G401 (cell line): ENCODE results near the gene PGD. TPM values are rescaled to one million over a fixed set of nuclear protein-coding genes. Genes with fewer than 3 reads are reported as not detected.
A peak's percentile ranks its signal among the peaks of the same experiment; 100 is the strongest.
"Not testable (repeated sequence)": the region's sequence is repeated elsewhere in the genome, so short reads cannot be mapped to it uniquely, and the experiment has no call there.

Experiments
- DNase-seq: peaks from one replicate; pipeline ENCODE4 v3.0.0-alpha.2; 2015; ENCODE audit warnings: low spot score
- in situ Hi-C: cut with HindIII; loops from 2 replicates; pipeline ENCODE4 v1.10.0; 2016; ENCODE audit warnings: low sequenced_read_pairs, mixed read lengths
- total RNA-seq: library from RNA; depleted of rRNA; stranded (reverse); fragments of >200 nt; shearing (Covaris generic); gene quantifications from 2 replicates; pipeline ENCODE4 v1.2.3, GENCODE V29; 2014

Gene PGD
- total RNA-seq, 1 experiment from 2014 or later = 357 TPM

DNA sequence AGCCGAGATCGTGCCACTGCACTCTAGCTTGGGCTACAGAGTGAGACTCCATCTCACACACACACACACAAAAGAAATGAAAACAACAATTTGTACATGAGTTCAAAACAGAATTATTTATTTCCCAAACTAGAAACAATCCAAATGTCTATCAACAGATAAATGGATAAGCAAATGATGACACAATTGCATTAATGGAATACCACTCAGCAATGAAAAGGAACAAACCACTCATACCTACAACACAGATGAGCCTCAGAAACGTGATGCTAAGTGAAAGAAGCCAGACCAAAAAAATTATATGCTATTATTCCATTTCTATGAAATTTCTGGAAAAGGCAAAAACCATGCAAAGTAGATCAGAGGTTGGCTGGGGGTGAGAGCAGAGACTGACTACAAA, 2.0 kb upstream of the PGD start:
- DNase-seq = no peak
- in situ Hi-C loops = no loop called here

DNA sequence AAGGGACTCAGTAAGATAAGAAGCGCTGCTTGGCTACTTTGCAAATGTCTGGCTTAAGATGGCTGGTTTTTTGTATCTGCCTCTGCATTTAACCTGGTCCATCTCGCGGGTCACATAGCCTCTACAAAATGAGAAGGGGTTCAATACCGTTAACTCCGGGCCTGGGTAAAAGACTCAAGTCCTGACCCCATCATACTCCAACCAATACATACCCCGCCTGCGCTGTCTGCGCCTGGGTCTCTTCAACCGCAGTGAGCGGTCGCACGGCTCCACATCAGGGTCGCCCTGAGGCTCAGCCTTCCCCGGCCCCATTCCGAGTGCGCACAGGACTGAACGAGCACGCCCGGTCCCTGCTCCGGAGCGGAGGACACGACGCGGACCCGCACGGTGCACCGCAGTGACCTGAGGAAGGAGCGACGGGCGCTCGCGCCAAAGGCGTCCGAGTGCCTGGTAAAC, 558 bp upstream of the PGD start:
- no peak for DNase-seq
- in situ Hi-C loops = no loop called here

DNA sequence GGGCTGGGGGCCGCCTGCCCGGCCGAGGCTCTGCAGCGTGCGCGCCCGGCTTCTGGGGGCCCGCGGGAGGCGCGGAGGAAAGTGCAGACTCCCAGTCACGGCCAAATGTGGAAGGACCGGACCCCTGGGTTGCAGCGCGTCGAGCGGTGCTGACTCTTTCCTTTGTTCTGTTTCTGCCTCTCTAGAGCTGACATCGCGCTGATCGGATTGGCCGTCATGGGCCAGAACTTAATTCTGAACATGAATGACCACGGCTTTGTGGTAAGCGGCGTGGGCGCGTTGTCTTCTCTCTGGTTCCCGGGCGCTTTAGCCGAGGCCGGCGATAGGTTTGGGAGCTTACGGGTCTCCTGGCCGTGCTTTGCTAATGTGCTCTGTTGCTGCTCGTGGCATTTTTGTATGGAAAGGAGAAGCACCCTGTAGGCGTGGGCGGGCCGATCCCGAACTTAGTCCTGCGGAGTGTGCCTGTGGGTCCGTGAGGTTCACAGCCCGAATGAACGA, 629 bp downstream of the PGD start:
- in situ Hi-C loops = no loop called here
- DNase-seq = peak; percentile 50

GRCh38 chr1:10400013-10400412, 1.1 kb downstream of the PGD start:
- DNase-seq = no peak
- in situ Hi-C loops = no loop called here

GRCh38 chr1:10401281-10401680, 2.4 kb downstream of the PGD start:
- no peak for DNase-seq
- in situ Hi-C loops = no loop called here

DNA sequence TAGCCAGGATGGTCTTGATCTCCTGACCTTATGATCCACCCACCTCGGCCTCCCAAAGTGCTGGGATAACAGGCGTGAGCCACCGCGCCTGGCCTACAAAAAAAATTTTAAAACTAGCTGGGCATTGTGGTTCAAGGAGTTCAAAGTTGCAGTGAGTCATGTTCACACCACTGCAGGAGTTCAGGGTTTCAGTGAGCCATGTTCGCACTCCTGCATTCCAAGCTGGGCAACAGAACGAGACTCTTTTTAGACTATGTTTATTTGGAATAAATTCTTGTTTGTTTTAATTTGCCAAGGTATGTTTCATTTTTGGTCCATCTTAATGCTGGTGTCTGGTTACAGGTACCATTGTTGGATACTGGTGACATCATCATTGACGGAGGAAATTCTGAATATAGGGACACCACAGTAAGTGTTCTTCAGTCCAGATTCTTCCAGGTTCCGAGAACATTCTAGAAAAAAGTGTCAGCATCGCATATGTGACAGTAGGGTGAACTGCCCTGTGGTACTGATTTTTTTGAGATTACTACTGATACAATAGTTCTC, 3.9 kb downstream of the PGD start:
- no peak for DNase-seq
- in situ Hi-C loops = no loop called here

GRCh38 chr1:10407201-10407600, 8.3 kb downstream of the PGD start:
- in situ Hi-C loops = no loop called here
- DNase-seq = no peak

DNA sequence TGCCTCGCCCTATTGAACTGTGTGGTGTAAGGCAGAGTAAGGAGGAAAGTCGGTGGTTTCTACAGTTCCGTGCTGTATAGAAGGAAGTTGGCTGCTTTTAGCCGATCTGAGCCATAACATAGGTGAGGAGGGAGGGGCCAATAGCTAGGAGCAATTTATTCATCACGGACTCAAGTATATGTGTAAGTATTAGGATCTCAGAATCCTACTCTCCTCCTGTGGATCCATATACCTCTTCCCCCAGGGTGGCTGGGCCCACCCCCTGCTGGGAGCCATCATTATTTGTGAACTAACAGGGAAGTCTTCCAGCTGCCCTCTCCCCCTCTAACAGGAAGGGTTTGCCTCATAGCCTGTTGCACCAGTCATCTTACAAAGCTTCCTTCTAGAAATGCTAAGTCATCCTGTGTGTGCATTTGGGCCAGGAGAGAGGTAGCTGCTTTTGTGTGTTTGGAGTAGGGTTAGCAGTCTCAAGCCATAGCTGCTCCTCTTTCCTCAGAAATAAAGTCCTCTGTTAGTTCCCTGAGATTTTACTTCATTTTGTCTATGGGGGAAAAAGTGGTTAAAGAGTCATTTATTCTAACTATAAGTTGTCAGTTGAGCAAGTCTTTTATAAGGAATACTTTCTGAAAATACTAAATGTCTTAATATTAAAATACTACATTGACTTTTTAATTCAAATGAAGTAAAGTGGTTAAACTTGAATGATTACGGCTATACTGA, 16.5 kb downstream of the PGD start:
- in situ Hi-C loops = no loop called here

GRCh38 chr1:10415967-10416366, 17.1 kb downstream of the PGD start:
- DNase-seq, in situ Hi-C loops: not testable (repeated sequence)

More for the DNA sequence above, 16.5 kb downstream of the PGD start:
- no peak for DNase-seq

DNA sequence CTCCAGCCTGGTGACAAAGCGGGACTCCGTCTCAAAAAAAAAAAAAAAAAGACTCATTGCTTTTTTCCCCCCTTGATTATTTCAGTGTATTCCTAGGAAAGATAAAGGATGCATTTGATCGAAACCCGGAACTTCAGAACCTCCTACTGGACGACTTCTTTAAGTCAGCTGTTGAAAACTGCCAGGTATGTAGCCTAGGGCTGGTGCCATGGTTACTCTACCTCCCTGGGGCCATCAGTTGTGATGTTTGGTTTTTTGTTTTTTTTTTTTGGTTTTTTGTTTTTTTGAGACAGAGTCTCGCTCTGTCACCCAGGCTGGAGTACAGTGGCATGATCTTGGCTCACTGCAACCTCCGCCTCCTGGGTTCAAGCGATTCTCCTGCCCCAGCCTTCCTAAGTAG, 19.9 kb downstream of the PGD start:
- in situ Hi-C loops, DNase-seq: not testable (repeated sequence)

DNA sequence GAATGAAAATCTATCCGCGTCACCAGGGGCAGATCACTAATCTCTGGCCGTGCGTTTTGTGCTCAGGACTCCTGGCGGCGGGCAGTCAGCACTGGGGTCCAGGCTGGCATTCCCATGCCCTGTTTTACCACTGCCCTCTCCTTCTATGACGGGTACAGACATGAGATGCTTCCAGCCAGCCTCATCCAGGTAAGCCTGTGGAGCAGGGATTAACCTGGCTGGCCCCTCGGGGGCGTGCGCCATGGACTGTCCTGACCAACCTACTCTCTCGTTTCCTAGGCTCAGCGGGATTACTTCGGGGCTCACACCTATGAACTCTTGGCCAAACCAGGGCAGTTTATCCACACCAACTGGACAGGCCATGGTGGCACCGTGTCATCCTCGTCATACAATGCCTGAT, 20.5 kb downstream of the PGD start:
- in situ Hi-C loops = no loop called here
- DNase-seq = no peak

- no peak for DNase-seq
- in situ Hi-C loops = no loop called here
Measured at GRCh38 chr1:10421637-10422036, 22.8 kb downstream of the PGD start.

- in situ Hi-C loops = no loop called here
- no peak for DNase-seq
Measured at GRCh38 chr1:10424034-10424433, 25.2 kb downstream of the PGD start.

GRCh38 chr1:10424651-10425050, 25.8 kb downstream of the PGD start:
- DNase-seq = no peak
- in situ Hi-C loops = no loop called here

- in situ Hi-C loops = not testable (repeated sequence)
Measured at GRCh38 chr1:10425826-10426534, 27.1 kb downstream of the PGD start.

DNA sequence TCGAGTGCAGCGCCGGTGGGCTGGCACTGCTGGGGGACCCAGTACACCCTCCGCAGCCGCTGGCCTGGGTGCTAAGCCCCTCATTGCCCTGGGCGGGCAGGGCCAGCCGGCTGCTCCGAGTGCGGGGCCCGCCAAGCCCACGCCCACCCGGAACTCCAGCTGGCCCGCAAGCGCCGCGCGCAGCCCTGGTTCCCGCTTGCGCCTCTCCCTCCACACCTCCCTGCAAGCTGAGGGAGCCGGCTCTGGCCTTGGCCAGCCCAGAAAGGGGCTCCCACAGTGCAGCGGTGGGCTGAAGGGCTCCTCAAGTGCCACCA, 27.6 kb downstream of the PGD start:
- DNase-seq, in situ Hi-C loops: not testable (repeated sequence)

More at GRCh38 chr1:10425826-10426534, 27.1 kb downstream of the PGD start:
- DNase-seq = not testable (repeated sequence)

GRCh38 chr1:10428984-10429383, 30.1 kb downstream of the PGD start:
- DNase-seq = no peak
- in situ Hi-C loops = no loop called here

DNA sequence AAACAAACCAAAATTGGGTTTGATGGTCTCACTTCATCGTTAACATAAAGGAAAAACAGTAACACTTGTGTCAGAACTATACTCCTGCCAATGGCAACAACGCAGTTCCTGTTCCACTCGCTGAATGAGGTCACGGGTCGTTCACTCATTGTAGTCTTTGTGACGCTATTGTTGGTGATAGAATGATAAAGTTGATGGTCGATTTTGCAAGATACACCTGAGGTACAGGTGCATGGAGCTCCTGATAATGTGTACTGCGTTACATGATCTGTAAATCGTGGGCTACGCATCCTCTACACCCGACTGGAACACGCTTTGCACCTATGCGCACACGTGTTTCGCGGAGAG, 31.0 kb downstream of the PGD start:
- in situ Hi-C loops = no loop called here
- DNase-seq = no peak

DNA sequence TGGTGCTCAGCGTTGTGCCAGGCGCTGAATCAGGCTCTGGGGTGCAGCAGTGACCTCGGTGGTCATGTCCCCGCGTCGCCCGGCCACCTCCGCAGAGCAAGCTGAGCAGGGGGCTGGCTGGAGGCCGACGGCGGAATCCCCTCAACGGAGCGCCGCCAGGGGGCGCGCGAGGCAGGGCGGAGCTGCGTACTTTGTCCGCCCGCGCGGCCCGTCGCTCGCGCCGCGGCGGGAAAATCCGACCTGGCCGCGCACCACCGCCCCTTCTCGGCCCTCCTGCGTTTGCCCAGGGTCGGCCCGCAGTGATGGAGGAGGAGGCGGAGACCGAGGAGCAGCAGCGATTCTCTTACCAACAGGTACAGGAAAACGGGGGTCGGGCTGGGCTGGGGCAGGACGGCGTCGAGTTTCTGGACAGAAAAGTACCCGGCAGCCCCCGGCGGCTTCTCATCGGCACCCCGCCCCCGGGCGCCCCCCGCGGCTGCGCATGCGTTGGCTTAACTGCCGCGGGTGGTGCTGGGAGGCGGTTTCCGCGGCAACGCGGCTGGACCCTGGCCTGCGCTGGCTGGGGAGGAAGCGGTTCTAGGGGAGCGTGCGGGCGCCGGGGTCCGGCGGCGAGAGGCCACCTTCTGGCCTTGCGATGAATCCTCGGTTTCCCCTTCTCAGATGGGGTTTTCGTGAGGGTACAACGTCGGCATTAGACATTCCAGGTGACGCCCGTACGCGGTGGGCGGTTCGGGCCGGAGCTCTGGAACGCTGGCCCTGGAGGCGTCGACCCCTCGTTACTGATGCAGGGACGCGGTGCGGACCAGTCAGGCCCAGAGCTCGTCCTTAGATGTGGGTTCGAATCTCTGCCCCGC, 31.6 kb downstream of the PGD start, which contains the start of gene CENPS:
CENPS (plus strand) TSS at position 218 of the 854 bp plus-strand sequence; CDS start at position 303, 85 bp downstream.
- in situ Hi-C loops = no loop called here
- DNase-seq = peak; percentile 83
